ENCODE data around the gene EPHA7. TPM values are rescaled to one million over a fixed set of nuclear protein-coding genes. Genes with fewer than 3 reads are reported as not detected.

Gene EPHA7
- total and polyA plus RNA-seq, 2 donors (not counting 3 experiments of a cell fraction or from before 2014, with no cell fraction given): not detected

DNA sequence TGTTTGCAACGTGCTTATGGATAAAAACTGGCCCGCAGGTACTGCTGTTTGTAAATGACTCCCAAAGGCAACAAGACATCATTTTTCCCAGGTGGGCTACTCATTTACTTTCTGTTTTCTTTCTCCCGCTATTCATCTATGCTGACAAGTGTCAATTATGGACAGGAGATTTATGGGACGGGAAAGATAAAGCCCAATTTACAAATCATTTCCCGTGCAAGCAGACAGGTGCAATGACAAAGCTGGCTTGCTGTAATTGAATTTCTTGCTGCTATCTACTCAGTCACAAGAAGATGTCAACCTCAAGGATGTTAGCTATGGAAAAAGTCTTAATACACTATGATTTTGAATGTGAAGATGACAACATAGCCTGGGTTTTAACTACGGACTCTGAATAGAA is 125.5 kb downstream of the EPHA7 start:
- Histone ChIP-seq H3K4me3 (replicated peaks in 1 of 3; ENCODE audit: insufficient read depth in 1 of 3, low read depth in 1 of 3, low read length in 3 of 3) (no peak overlapping the region), H2AFZ (ENCODE audit: low read depth, low read length) (no peak overlapping the region), H3K4me1 (ENCODE audit: control insufficient read depth, extremely low read depth, insufficient read depth, low read length) (no peaks in the 10 kb centered on the region), H3K9ac (replicated peaks; ENCODE audit: extremely low read depth, insufficient read depth, low read length) (no peak overlapping the region), H3K27ac (ENCODE audit: insufficient read depth, low read depth, low read length) (no peak overlapping the region), H4K20me1 (replicated peaks; ENCODE audit: control insufficient read depth, extremely low read depth, insufficient read depth, low read length) (no peaks in the 10 kb centered on the region), H3K9me3 (replicated peaks; ENCODE audit: control insufficient read depth, insufficient read depth, low read length) (no peaks in the 10 kb centered on the region), H3K36me3 (ENCODE audit: control insufficient read depth in 2 of 2, extremely low read depth in 1 of 2, insufficient read depth in 2 of 2, low read length in 2 of 2) (no peaks in the 10 kb centered on the region), H3K27me3 (ENCODE audit: control insufficient read depth in 2 of 2, insufficient read depth in 2 of 2, low read length in 2 of 2) (no peaks in the 10 kb centered on the region), H3K79me2 (ENCODE audit: control insufficient read depth, insufficient read depth, low read length) (no peaks in the 10 kb centered on the region), H3K9me1 (replicated peaks; ENCODE audit: control insufficient read depth, extremely low read depth, insufficient read depth, low read length) (no peaks in the 10 kb centered on the region), H3K4me2 (ENCODE audit: insufficient read depth, low read length) (no peak overlapping the region)
- TF ChIP-seq MYC (IDR thresholded peaks at IDR 0.05; ENCODE audit: low read depth, low read length) (no peak), GATA2 (IDR thresholded peaks at IDR 0.05; ENCODE audit: insufficient read depth, insufficient read length, low read depth, low read length) (no peak), CTCF (IDR thresholded peaks at IDR 0.05; ENCODE audit: extremely low read depth in 1 of 2, insufficient read depth in 1 of 2, low read depth in 1 of 2, low read length in 2 of 2) (no peak), EZH2 (IDR thresholded peaks at IDR 0.05; ENCODE audit: borderline replicate concordance, low read depth, low read length, severe bottlenecking) (no peak), POLR2A (IDR thresholded peaks at IDR 0.05; ENCODE audit: low read depth, low read length) (no peak), FOS (IDR thresholded peaks at IDR 0.05; ENCODE audit: borderline replicate concordance, insufficient read depth, low read length) (no peak), POLR2AphosphoS5 (IDR thresholded peaks at IDR 0.05; ENCODE audit: insufficient read depth, low read depth, low read length) (no peak), JUN (IDR thresholded peaks at IDR 0.05; ENCODE audit: borderline replicate concordance, insufficient read depth, insufficient read length, low read depth) (no peak)
- TF ChIP-seq, protein P1, sequence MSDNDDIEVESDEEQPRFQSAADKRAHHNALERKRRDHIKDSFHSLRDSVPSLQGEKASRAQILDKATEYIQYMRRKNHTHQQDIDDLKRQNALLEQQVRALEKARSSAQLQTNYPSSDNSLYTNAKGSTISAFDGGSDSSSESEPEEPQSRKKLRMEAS (IDR thresholded peaks at IDR 0.05; ENCODE audit: insufficient read depth, insufficient read length): no peak
- DNase-seq (ENCODE audit: low read depth, low spot score): no peak
- dilution Hi-C loops (cut with MboI; ENCODE audit: extremely low pct_ligation_motif_present, low sequenced_read_pairs) (no loop called here), intact Hi-C loops (cut with micrococcal nuclease) (no loop called here)
- POLR2A ChIA-PET: no interaction called here
- CTCF ChIA-PET: no interaction called here
- no peak for FAIRE-seq
- no TSS peak for BruUV-seq (replicated peaks)

Measured in endothelial cell of umbilical vein (primary cell).